GM18870 (cell line): ENCODE data around the gene ANKRD27.
"Not testable (repeated sequence)": the region's sequence is repeated elsewhere in the genome, so short reads cannot be mapped to it uniquely, and the experiment has no call there.

Experiments
- ATAC-seq: cut with Tn5 transposase; IDR thresholded peaks from one replicate; pipeline ENCODE4 v1.9.1; 2021; ENCODE audit warnings: moderate library complexity; ENCODE audit not compliant: unreplicated experiment

The ANKRD27 gene

DNA sequence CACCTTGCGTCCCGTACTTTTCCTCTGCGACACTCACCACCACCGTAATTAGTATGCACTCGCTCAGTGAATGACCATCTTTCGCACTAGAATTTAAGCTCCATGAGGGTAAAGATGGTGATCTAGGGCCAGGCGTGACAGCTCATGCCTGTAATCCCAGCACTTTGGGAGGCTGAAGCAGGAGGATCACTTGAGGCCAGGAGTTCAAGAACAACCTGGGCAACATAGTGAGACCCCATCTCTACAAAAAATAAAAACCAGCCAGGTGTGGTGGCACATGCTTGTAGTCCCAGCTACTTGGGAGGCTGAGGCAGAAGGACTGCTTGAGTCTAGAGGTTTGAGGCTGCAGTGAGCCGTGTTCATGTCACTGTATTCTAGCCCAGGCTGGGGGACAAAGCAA, 18.6 kb downstream of the ANKRD27 start:
- not testable (repeated sequence) for ATAC-seq

DNA sequence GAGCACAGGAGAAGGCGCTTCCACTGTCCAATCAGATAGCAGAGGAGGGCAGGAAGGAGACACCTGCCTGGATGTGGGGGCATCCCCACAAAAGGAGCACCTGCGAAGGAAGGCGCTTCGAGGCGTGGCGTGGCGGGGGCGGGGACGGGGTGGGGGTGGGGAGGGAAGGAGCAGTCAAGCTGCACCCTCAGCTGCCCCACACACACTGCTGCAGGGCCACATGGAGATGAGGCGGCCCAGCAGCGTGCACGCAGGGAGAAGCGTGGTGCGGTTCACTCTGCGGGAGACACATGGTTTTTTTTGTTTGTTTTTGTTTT, 21.4 kb downstream of the ANKRD27 start:
- ATAC-seq, result no peak

GRCh38 chr19:32652894-32653598, 21.9 kb downstream of the ANKRD27 start:
- ATAC-seq, result no peak

- not testable (repeated sequence) for ATAC-seq
Measured at GRCh38 chr19:32652331-32652730, 22.6 kb downstream of the ANKRD27 start.

- ATAC-seq, result no peak
Measured at GRCh38 chr19:32651729-32652140, 23.2 kb downstream of the ANKRD27 start.

GRCh38 chr19:32650671-32651070, 24.3 kb downstream of the ANKRD27 start:
- ATAC-seq, result no peak

DNA sequence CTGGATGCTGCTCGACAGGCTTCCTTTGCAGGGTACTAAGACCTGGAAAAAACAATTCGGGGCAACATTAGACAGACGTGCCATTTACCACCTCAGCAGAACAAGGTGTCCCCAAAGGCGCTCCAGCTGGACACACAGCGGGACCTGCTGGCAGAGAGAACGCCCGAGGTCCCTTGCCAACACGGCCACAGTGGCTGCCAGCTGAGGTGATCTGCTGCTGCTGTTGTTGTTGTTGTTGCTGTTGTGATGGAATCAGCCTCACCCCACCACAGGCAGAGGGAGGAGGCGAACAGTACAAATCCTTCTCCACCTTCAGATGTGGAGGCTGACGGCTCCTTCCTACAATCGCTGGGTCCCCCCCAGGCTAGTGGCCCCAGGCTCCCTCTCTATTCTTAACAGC, 25.2 kb downstream of the ANKRD27 start:
- ATAC-seq, result no peak

DNA sequence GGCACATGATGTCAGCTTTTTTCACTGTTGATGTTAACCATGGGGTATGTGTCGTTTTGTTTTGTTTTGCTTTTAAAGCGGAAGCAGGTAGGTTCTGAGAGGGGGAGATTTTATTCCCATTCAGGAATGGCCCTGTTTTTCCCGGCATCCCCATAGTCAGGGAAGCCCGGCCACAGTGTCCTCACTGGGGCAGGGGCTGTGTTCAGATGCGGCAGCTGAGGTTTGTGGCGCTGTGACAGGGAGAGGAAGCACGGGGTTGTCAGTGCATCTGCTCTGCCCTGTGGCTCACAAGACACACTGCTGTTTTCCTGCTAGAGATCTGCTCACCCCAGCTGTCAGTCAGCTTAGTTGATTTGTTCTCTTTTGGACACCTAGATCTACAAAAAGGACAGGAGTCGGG, 27.6 kb downstream of the ANKRD27 start:
- ATAC-seq, result no peak

DNA sequence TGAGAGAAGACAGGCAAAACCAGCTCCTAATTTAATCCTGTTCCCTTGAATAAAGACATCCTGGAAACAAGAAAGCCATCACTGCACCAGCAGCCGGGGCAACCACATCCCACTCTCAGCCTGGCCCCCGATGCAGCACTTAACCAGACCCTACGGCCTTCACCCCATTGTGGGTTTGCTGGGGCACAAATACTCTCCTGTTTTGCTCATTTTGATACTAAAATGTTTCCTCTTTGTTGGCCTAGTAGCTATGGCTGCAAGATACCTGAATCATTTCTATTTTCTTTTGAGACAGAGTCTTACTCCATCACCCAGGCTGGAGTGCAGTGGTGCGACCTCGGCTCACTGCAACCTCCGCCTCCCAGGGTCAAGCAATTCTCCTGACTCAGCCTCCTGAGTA, 28.4 kb downstream of the ANKRD27 start:
- ATAC-seq, result no peak

GRCh38 chr19:32642771-32643170, 32.2 kb downstream of the ANKRD27 start:
- no peak for ATAC-seq

DNA sequence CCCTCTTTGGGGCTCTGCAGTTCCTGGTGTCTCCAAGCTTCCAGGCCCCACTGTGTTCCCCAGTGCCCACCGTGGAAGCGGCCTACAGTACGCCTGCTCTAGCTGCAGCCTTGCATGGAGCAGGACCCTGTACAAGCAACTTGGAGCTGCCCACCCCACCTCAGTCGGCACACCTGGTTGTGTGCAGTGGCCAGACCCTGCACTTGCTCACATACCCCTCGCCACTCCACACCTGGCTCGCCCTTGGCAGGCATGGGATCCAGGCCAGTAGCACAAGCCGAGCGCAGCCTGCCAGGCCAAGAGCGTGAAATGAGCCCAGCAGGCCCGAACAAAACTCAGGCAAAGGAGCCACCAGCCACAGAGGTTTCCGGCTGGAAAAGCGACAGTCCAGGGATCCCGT, 36.4 kb downstream of the ANKRD27 start:
- no peak for ATAC-seq

DNA sequence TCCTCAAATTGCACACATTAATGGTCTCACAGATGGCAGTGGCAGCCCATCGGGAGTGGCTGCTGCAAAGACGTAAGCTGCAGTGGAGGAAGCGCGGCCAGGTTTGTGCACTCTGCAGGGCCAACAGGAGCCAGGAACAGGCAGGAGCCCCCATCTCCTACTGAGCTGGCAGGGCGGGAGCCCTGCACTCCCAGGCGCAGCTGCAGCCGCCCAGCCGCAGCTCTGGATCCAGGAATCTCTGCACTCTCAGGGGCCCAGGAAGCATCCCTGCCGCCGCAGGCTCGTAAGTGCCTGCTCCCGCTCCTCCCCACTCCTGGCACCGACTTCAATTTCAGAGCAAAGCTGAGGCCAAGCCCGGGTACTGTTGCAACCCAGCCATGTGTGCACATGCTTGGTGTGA, 37.5 kb downstream of the ANKRD27 start:
- no peak for ATAC-seq

- ATAC-seq, result no peak
Measured at GRCh38 chr19:32631381-32631780, 43.6 kb downstream of the ANKRD27 start.

- no peak for ATAC-seq
Measured at GRCh38 chr19:32630338-32630737, 44.6 kb downstream of the ANKRD27 start.

- ATAC-seq, result no peak
Measured at GRCh38 chr19:32627714-32628270, 47.2 kb downstream of the ANKRD27 start.

DNA sequence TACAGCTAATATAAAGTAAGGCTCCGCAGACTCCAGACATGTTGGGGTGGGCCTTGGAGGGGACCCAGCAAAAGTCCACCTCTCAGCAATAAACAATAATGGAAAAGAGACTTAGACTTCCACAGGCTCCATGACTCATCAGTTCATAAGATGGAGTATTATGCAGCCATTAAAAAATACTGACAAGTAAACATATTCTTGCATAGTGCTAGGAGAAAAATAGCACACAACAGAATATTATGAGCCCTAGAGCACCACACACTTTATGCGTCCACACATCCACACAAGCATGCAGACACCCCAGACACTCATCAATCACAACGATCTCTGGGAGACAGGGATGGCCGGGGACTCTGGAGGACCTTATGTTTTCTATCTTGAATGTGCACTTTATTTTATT, 48.0 kb downstream of the ANKRD27 start:
- ATAC-seq, result no peak

DNA sequence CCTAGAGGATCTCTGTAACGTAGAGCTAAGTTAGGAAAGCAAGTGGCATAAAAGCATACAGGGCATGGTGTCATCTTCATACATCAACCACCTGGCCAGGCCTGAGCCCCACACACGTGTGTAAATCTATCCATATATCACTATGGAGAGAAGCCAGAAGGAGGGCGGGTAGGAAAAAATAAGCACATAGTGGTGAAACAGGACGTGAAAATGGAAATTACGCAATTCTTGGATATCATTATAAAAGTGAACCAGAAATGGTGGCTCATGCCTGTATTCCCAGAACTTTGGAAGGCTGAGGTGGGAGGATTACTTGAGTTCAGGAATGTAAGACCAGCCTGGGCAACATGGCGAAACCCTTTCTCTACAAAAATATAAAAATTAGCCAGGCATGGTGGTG, 50.6 kb downstream of the ANKRD27 start:
- ATAC-seq, result no peak

DNA sequence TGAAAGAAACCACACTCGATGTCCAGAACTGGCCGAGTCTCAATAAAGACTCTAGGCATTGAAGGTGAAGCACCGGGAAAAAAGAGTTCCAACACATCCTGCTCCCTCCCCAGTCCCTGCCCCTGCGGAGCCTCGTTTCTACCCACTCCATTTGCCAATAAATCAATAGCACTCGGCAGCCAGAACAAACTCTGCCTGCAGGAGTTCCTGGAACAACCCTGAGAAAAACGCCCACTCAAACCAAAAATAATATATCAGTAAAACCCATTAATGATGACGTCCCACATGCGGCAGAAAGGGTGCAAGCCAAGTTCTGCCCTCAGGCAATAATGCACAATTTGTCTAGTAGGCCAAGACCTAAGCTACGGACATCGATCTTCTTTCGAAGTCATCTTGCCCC, 53.0 kb downstream of the ANKRD27 start:
- no peak for ATAC-seq

DNA sequence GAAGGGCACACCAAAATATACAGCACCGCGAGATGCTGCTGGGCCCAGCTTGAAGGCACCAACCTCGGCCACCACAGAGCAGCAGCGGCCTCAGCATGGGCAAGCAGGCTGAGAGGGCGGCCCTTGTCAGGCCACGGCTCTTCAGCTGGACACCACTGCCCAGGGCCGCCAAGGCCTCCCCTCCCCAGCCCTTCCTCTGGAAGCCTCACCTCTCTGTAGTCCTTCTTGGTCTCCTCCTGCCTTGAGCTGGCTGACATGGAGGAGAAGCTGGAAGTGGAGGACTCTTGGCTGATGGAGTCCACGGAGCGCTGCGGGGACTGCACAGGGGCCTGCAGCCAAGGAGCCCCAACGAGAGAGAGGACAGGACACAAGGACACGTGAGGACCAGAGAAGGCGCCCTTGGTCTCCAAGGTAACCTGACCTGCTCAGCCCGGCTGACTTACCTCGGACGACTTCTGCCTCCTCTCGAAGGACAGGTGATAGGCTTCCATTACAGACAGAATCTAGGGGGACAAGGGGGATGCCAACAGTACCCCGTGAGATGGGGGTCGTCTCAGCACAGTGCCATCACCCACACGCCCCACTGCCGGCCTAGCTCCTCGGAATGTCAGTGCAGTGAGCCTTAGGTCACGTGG, 55.8 kb downstream of the ANKRD27 start:
- ATAC-seq, result no peak

- ATAC-seq, result no peak
Measured at GRCh38 chr19:32615569-32615968, 59.4 kb downstream of the ANKRD27 start.

- ATAC-seq, result no peak
Measured at GRCh38 chr19:32614916-32615315, 60.1 kb downstream of the ANKRD27 start.

DNA sequence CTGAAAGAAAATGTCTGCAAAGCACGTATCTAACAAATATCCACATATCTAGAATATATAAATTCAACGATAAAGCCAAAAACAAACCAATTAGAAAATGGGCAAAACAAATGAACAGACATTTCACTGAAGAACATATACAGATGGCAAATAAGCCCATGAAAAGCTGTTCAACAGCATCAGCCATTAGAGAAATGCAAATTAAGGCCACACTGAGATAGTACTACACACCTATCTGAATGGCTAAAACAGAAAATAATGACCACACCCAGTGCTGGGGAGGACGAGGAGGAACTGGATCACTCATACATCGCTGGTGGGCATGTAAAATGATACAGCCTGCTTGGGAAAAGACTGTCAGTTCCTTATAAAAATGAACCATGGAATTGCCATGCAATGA, 62.0 kb downstream of the ANKRD27 start:
- ATAC-seq, result no peak

- ATAC-seq, result no peak
Measured at GRCh38 chr19:32611161-32611560, 63.8 kb downstream of the ANKRD27 start.
